ENCODE measurements around the gene SLC6A13.

Gene SLC6A13

GRCh38 chr12:175759-176158 lies 86.9 kb downstream of the SLC6A13 start:
- DNase-seq, result no peak

DNA sequence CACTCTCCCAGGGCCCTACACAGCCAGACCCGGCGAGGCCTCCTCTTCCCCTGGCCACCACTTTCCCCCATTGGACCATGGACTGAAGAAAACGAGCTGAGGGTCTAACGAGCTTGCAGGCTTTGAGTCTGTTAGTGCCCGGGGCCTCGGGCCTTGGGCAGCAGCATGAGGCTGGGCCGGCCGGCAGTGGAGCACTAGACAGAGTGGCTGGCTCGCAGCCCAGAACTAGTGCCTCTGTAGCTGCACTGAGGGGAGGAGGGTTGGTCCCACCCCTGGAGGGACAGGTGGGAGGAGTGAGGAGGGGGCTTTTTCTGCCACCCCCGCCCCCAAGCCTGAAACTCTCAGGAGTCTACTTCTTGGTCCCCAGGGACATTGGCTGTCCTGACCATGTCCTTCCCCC lies 87.4 kb downstream of the SLC6A13 start:
- no peak for DNase-seq

DNA sequence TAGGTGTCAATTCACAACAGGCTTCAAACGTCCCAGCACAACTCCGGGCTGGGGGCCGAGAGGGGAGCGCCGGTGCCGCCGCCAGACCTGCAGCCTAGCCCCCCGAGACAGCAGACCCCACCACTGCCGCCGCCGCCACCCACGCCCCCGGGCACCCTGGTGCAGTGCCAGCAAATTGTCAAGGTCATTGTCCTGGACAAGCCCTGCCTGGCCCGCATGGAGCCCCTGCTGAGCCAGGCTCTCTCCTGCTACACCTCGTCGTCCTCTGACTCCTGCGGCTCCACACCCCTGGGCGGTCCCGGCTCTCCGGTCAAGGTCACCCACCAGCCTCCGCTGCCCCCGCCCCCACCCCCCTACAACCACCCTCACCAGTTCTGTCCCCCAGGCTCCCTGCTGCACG lies 88.0 kb downstream of the SLC6A13 start:
- DNase-seq, result no peak

GRCh38 chr12:174124-174523 lies 88.5 kb downstream of the SLC6A13 start:
- DNase-seq, result no peak

- no peak for DNase-seq
These were observed 89.9 kb downstream of the SLC6A13 start for GRCh38 chr12:172732-173161.

DNA sequence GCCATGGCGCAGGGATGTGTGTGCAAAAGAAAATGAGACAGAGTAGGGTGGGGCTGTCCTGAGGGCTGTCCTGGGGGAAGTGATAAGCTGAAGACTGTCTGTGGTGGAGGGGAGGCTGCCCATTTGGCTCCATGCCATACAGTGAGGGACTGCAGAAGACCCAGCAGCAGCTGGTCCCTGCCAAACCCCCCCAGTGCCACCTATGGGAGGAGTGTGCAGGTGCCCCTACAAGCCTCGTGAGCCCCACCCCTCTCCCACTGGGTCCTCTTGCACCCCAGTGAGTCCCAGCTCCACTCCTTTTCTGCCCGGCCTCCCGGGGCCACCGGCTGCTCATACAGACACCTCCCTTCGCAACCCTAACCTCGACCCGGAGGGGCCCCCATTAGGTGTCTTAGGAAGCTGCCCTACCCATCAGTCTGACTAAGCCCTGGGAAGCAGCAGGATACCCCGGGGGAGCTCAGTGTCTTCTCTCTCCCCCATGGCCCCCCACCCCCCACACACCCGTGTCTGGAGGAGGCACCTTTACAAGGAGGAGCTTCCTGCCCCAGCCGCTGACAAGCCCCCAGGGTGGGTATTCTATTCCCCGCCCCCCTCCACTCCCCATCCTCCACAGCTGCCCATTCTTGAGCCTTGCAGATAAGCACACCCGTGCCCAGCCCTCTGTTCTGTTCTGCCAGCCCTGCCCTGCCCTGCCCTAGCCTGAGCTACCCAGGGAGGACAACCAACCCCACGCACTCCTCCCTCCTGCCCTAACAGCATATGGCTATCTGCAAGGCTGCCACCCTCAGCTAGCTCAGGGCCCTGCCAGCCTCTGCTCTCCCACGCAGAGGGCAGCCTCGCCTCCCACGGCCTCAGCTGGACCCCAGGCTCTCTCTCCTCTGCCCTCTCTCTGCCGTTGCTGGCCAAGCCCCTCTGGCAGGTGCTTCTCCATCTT lies 90.6 kb downstream of the SLC6A13 start:
- DNase-seq, result no peak

GRCh38 chr12:171276-171675 lies 91.4 kb downstream of the SLC6A13 start:
- no peak for DNase-seq

All from retina (tissue), 1 donor.